GM23338 (cell line): ENCODE data around the gene SLC18A2. TPM values are rescaled to one million over a fixed set of nuclear protein-coding genes. Genes with fewer than 3 reads are reported as not detected.

ENCODE experiments used
- ATAC-seq: fragments of 200-7000 bp; cut with Tn5 transposase; 3 replicates; pipeline ENCODE4 v1.9.1; 2020
- DNase-seq: peaks from one replicate; pipeline ENCODE4 v3.0.0-alpha.2; 2015; ENCODE audit warnings: low spot score
- H2AFZ ChIP-seq: fragments of 200-600 bp; sonication (generic); 2 replicates; pipeline ENCODE4 v1.8.0; 2016; ENCODE audit warnings: antibody characterized with exemption, mild to moderate bottlenecking, moderate library complexity
- H3F3A ChIP-seq: fragments of 200-600 bp; sonication (generic); replicated peaks from 2 replicates; pipeline ENCODE4 v1.8.0; 2017; ENCODE audit warnings: antibody characterized with exemption, mixed run types, low read depth
- H3K27ac ChIP-seq: fragments of 200-600 bp; sonication (generic); 2 replicates; pipeline ENCODE4 v1.6.1; 2016; ENCODE audit warnings: low read depth
- H3K27me3 ChIP-seq: fragments of 200-600 bp; sonication (generic); 2 replicates; pipeline ENCODE4 v1.8.0; 2016; ENCODE audit warnings: mild to moderate bottlenecking, mixed run types, moderate library complexity; ENCODE audit not compliant: insufficient read depth
- H3K36me3 ChIP-seq: fragments of 200-600 bp; sonication (generic); 2 replicates; pipeline ENCODE4 v1.8.0; 2016; ENCODE audit warnings: mild to moderate bottlenecking; ENCODE audit not compliant: insufficient read depth
- H3K4me1 ChIP-seq: fragments of 200-600 bp; sonication (generic); 2 replicates; pipeline ENCODE4 v1.8.0; 2016; ENCODE audit warnings: mild to moderate bottlenecking, moderate library complexity; ENCODE audit not compliant: insufficient read depth
- H3K4me2 ChIP-seq: fragments of 200-600 bp; sonication (generic); 2 replicates; pipeline ENCODE4 v1.7.1; 2017; ENCODE audit warnings: mixed run types
- H3K4me3 ChIP-seq: fragments of 200-600 bp; sonication (generic); 2 replicates; pipeline ENCODE4 v1.6.1; 2016; ENCODE audit warnings: mixed run types
- H3K79me2 ChIP-seq: fragments of 200-600 bp; sonication (generic); replicated peaks from 2 replicates; pipeline ENCODE4 v1.8.0; 2017; ENCODE audit warnings: mild to moderate bottlenecking; ENCODE audit not compliant: insufficient read depth
- H3K9me2 ChIP-seq: fragments of 200-600 bp; sonication (generic); 2 replicates; pipeline ENCODE4 v1.8.0; 2017; ENCODE audit not compliant: insufficient read depth
- H4K20me1 ChIP-seq: fragments of 200-600 bp; sonication (generic); replicated peaks from 2 replicates; pipeline ENCODE4 v1.8.0; 2017; ENCODE audit warnings: mild to moderate bottlenecking; ENCODE audit not compliant: insufficient read depth
- H3K27ac Mint-ChIP-seq: 2 replicates; pipeline ENCODE4 v1.8.0; 2020; ENCODE audit warnings: inconsistent platforms, mild to moderate bottlenecking, moderate library complexity, mixed read lengths
- H3K27me3 Mint-ChIP-seq: 3 replicates; pipeline ENCODE4 v1.8.0; 2022; ENCODE audit warnings: low read depth, mild to moderate bottlenecking, moderate library complexity, mixed read lengths, inconsistent platforms; ENCODE audit not compliant: insufficient read depth, poor library complexity
- H3K36me3 Mint-ChIP-seq: 3 replicates; pipeline ENCODE4 v1.8.0; 2021; ENCODE audit warnings: low read depth, mild to moderate bottlenecking, inconsistent platforms, moderate library complexity, mixed read lengths
- H3K4me1 Mint-ChIP-seq: 3 replicates; pipeline ENCODE4 v1.8.0; 2020; ENCODE audit warnings: mild to moderate bottlenecking, inconsistent platforms, mixed read lengths
- H3K4me3 Mint-ChIP-seq: 3 replicates; pipeline ENCODE4 v1.8.0; 2021; ENCODE audit warnings: moderate library complexity, mild to moderate bottlenecking, inconsistent platforms, mixed read lengths
- H3K9me3 Mint-ChIP-seq: 3 replicates; pipeline ENCODE4 v1.8.0; 2020; ENCODE audit warnings: moderate library complexity, mild to moderate bottlenecking, inconsistent platforms, mixed read lengths
- CREB1 ChIP-seq: fragments of 250-450 bp; sonication (Bioruptor Pico); IDR thresholded peaks from 2 replicates; pipeline ENCODE4 v1.5.0; 2020; ENCODE audit warnings: low read depth, mild to moderate bottlenecking, moderate library complexity
- CTCF ChIP-seq, 2 experiments: fragments of 200-600 bp in 1 of 2; sonication (generic) in 1 of 2; conservative IDR thresholded peaks; 2 replicates each; pipeline versions ENCODE4 v1.5.1 to v1.6.1; 2016 to 2017; ENCODE audit warnings: antibody characterized with exemption in 2 of 2, low read depth in 2 of 2, mild to moderate bottlenecking in 2 of 2, moderate library complexity in 1 of 2
- ETS1 ChIP-seq: IDR thresholded peaks from 2 replicates; pipeline ENCODE4 v1.6.1; 2016; ENCODE audit warnings: antibody characterized with exemption
- EZH2 ChIP-seq: fragments of 200-600 bp; sonication (generic); IDR thresholded peaks from one replicate; pipeline ENCODE4 v1.8.0; 2017; ENCODE audit warnings: antibody characterized with exemption, mild to moderate bottlenecking, low read depth; ENCODE audit not compliant: unreplicated experiment
- EZH2phosphoT487 ChIP-seq: fragments of 200-600 bp; sonication (generic); IDR thresholded peaks from one replicate; pipeline ENCODE4 v1.8.1; 2018; ENCODE audit warnings: antibody characterized with exemption; ENCODE audit not compliant: unreplicated experiment
- JUNB ChIP-seq: IDR thresholded peaks from one replicate; pipeline ENCODE4 v1.6.1; 2016; ENCODE audit warnings: antibody characterized with exemption; ENCODE audit not compliant: unreplicated experiment
- NANOG ChIP-seq: IDR thresholded peaks from 2 replicates; pipeline ENCODE4 v1.6.1; 2016; ENCODE audit warnings: antibody characterized with exemption, borderline replicate concordance
- POLR2AphosphoS5 ChIP-seq: IDR thresholded peaks from 2 replicates; pipeline ENCODE4 v1.6.1; 2016; ENCODE audit warnings: antibody characterized with exemption, low read depth
- STAT1 ChIP-seq: IDR thresholded peaks from one replicate; pipeline ENCODE4 v1.6.1; 2016; ENCODE audit warnings: antibody characterized with exemption; ENCODE audit not compliant: unreplicated experiment
- ZNF114 ChIP-seq: fragments of 250-450 bp; sonication (Bioruptor Pico); IDR thresholded peaks from 2 replicates; pipeline ENCODE4 v1.5.0; 2020; ENCODE audit warnings: mild to moderate bottlenecking, moderate library complexity
- ZNF331 ChIP-seq: fragments of 250-450 bp; sonication (Bioruptor Pico); IDR thresholded peaks from 2 replicates; pipeline ENCODE4 v1.5.0; 2020; ENCODE audit warnings: low read depth, mild to moderate bottlenecking, moderate library complexity
- polyA plus RNA-seq: library from polyadenylated mRNA; unstranded; fragments of >200 nt; fragmentation: Nextera tagmentation; extraction: Ambion mirVana; gene quantifications from 2 replicates; pipeline ENCODE4 v1.2.1, GENCODE V29; 2016
- total RNA-seq: library from RNA; depleted of rRNA; stranded (reverse); fragments of >200 nt; shearing (Covaris generic); gene quantifications from 2 replicates; pipeline ENCODE4 v1.2.3, GENCODE V29; 2014
- TF ChIP-seq, protein P1 (sequence below): fragments of 250-450 bp; sonication (Bioruptor Pico); IDR thresholded peaks from 2 replicates; pipeline ENCODE4 v1.5.0; 2020; ENCODE audit warnings: mild to moderate bottlenecking, moderate library complexity
- TF ChIP-seq, protein P2 (sequence below): IDR thresholded peaks from one replicate; pipeline ENCODE4 v1.6.1; 2018; ENCODE audit warnings: antibody characterized with exemption; ENCODE audit not compliant: unreplicated experiment

SLC18A2 gene
- total and polyA plus RNA-seq, 2 experiments from 2014 or later, result 4.3 to 8.7 TPM

DNA sequence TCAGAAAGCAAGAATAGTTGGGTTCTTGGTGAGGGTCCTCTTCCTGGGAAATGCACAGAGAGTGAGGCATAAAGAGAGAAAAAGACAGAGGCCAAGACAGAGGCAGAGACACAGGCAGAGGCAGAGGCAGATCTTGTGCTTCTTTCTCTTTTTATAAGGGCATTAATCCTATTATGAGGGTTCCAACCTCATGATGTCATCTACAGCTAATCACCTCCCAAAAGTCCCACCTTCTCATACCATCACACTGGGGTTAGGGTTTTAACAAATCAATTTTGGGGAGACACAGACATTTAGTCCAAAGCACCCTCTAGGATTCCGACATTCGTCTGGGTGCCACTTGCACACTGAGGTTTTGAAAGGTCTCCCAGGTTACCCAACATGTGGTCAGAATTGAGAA, 25.8 kb upstream of the SLC18A2 start:
- Mint-ChIP-seq H3K27me3 (peaks cover 33% of the 10 kb centered on the region), H3K36me3 (no peaks in the 10 kb centered on the region), H3K4me1 (peaks cover 6% of the 10 kb centered on the region; the same call in 2 of the 3 replicates), H3K27ac (no peak overlapping the region), H3K4me3 (no peak overlapping the region), H3K9me3 (peaks cover 15% of the 10 kb centered on the region; the same call in 2 of the 3 replicates)
- DNase-seq, result no peak
- Histone ChIP-seq H3K79me2 (no peaks in the 10 kb centered on the region), H3K4me3 (no peak overlapping the region), H3K27me3 (peaks cover 41% of the 10 kb centered on the region), H3K4me2 (no peak overlapping the region), H3K36me3 (no peaks in the 10 kb centered on the region), H3K4me1 (no peaks in the 10 kb centered on the region; the same call in 1 of the 2 replicates), H2AFZ (no peak overlapping the region), H3K27ac (no peak overlapping the region), H3K9me2 (no peaks in the 10 kb centered on the region), H4K20me1 (no peaks in the 10 kb centered on the region), H3F3A (0 out of 2 replicates have a peak, but pooled peaks cover 3% of the 10 kb centered on the region)
- TF ChIP-seq EZH2phosphoT487, result no peak
- no peak for TF ChIP-seq STAT1
- no peak for TF ChIP-seq CREB1 (CRISPR knock-in tag)
- TF ChIP-seq ETS1, result no peak
- no peak for TF ChIP-seq ZNF331 (CRISPR knock-in tag)
- TF ChIP-seq JUNB, result no peak
- no peak for TF ChIP-seq EZH2
- no peak for TF ChIP-seq ZNF114 (CRISPR knock-in tag)
- TF ChIP-seq, protein P1, sequence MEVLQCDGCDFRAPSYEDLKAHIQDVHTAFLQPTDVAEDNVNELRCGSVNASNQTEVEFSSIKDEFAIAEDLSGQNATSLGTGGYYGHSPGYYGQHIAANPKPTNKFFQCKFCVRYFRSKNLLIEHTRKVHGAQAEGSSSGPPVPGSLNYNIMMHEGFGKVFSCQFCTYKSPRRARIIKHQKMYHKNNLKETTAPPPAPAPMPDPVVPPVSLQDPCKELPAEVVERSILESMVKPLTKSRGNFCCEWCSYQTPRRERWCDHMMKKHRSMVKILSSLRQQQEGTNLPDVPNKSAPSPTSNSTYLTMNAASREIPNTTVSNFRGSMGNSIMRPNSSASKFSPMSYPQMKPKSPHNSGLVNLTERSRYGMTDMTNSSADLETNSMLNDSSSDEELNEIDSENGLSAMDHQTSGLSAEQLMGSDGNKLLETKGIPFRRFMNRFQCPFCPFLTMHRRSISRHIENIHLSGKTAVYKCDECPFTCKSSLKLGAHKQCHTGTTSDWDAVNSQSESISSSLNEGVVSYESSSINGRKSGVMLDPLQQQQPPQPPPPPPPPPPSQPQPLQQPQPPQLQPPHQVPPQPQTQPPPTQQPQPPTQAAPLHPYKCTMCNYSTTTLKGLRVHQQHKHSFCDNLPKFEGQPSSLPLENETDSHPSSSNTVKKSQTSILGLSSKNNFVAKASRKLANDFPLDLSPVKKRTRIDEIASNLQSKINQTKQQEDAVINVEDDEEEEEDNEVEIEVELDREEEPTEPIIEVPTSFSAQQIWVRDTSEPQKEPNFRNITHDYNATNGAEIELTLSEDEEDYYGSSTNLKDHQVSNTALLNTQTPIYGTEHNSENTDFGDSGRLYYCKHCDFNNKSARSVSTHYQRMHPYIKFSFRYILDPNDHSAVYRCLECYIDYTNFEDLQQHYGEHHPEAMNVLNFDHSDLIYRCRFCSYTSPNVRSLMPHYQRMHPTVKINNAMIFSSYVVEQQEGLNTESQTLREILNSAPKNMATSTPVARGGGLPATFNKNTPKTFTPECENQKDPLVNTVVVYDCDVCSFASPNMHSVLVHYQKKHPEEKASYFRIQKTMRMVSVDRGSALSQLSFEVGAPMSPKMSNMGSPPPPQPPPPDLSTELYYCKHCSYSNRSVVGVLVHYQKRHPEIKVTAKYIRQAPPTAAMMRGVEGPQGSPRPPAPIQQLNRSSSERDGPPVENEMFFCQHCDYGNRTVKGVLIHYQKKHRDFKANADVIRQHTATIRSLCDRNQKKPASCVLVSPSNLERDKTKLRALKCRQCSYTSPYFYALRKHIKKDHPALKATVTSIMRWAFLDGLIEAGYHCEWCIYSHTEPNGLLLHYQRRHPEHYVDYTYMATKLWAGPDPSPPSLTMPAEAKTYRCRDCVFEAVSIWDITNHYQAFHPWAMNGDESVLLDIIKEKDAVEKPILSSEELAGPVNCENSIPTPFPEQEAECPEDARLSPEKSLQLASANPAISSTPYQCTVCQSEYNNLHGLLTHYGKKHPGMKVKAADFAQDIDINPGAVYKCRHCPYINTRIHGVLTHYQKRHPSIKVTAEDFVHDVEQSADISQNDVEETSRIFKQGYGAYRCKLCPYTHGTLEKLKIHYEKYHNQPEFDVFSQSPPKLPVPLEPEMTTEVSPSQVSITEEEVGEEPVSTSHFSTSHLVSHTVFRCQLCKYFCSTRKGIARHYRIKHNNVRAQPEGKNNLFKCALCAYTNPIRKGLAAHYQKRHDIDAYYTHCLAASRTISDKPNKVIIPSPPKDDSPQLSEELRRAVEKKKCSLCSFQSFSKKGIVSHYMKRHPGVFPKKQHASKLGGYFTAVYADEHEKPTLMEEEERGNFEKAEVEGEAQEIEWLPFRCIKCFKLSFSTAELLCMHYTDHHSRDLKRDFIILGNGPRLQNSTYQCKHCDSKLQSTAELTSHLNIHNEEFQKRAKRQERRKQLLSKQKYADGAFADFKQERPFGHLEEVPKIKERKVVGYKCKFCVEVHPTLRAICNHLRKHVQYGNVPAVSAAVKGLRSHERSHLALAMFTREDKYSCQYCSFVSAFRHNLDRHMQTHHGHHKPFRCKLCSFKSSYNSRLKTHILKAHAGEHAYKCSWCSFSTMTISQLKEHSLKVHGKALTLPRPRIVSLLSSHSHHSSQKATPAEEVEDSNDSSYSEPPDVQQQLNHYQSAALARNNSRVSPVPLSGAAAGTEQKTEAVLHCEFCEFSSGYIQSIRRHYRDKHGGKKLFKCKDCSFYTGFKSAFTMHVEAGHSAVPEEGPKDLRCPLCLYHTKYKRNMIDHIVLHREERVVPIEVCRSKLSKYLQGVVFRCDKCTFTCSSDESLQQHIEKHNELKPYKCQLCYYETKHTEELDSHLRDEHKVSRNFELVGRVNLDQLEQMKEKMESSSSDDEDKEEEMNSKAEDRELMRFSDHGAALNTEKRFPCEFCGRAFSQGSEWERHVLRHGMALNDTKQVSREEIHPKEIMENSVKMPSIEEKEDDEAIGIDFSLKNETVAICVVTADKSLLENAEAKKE (CRISPR knock-in tag), result no peak
- no peak for TF ChIP-seq CTCF (conservative IDR thresholded peaks at IDR 0.05; ENCODE audit: low read depth in 2 of 2)
- TF ChIP-seq POLR2AphosphoS5, result no peak
- TF ChIP-seq, protein P2, sequence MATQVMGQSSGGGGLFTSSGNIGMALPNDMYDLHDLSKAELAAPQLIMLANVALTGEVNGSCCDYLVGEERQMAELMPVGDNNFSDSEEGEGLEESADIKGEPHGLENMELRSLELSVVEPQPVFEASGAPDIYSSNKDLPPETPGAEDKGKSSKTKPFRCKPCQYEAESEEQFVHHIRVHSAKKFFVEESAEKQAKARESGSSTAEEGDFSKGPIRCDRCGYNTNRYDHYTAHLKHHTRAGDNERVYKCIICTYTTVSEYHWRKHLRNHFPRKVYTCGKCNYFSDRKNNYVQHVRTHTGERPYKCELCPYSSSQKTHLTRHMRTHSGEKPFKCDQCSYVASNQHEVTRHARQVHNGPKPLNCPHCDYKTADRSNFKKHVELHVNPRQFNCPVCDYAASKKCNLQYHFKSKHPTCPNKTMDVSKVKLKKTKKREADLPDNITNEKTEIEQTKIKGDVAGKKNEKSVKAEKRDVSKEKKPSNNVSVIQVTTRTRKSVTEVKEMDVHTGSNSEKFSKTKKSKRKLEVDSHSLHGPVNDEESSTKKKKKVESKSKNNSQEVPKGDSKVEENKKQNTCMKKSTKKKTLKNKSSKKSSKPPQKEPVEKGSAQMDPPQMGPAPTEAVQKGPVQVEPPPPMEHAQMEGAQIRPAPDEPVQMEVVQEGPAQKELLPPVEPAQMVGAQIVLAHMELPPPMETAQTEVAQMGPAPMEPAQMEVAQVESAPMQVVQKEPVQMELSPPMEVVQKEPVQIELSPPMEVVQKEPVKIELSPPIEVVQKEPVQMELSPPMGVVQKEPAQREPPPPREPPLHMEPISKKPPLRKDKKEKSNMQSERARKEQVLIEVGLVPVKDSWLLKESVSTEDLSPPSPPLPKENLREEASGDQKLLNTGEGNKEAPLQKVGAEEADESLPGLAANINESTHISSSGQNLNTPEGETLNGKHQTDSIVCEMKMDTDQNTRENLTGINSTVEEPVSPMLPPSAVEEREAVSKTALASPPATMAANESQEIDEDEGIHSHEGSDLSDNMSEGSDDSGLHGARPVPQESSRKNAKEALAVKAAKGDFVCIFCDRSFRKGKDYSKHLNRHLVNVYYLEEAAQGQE, result no peak
- no peak for TF ChIP-seq NANOG
- ATAC-seq, result no peak
